Glomerular visceral epithelial cell (primary cell): ENCODE measurements around the gene GABBR2.
A peak's percentile ranks its signal among the peaks of the same experiment; 100 is the strongest.

Experiments used
- DNase-seq: peaks from one replicate; pipeline ENCODE4 v3.0.0-alpha.2; 2016; ENCODE audit errors: extremely low spot score

The GABBR2 gene

DNA sequence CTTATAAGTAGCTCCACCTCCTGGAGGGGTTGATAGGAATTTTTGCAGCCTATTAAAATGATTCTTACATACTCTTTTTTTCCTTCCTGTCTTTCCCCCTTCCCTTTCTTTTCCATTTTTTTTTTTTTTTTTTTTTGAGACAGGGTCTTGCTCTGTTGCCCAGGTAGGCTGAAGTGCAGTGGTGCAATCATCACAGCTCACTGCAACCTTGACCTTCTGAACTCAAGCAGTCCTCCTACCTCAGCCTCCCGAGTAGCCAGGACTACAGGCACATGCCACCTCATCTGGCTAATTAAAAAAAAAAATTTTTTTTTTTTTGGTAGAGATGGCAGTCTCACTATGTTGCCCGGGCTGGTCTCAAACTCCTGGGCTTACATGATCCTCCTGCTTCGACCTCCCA, 448.9 kb downstream of the GABBR2 start:
- DNase-seq = no peak

DNA sequence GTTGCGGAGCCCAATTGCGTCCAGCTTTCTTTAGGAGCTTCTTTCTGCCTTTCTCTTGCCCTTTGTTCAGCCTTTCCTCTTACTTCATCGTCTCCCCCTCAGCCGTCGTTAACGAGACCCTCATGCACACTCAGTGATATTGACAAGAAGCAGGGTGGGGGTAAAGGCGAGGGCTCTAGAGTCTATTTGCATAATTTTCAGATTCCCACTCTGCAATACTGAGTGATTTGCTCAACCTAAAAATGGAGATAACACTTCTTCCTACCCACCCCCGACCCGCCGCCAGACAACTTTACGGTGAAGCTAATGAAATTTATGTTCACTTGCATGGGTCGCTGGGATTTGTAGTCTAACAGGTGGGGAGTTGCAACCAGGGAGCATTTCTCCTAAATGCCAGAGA, 452.0 kb downstream of the GABBR2 start:
- DNase-seq = no peak

DNA sequence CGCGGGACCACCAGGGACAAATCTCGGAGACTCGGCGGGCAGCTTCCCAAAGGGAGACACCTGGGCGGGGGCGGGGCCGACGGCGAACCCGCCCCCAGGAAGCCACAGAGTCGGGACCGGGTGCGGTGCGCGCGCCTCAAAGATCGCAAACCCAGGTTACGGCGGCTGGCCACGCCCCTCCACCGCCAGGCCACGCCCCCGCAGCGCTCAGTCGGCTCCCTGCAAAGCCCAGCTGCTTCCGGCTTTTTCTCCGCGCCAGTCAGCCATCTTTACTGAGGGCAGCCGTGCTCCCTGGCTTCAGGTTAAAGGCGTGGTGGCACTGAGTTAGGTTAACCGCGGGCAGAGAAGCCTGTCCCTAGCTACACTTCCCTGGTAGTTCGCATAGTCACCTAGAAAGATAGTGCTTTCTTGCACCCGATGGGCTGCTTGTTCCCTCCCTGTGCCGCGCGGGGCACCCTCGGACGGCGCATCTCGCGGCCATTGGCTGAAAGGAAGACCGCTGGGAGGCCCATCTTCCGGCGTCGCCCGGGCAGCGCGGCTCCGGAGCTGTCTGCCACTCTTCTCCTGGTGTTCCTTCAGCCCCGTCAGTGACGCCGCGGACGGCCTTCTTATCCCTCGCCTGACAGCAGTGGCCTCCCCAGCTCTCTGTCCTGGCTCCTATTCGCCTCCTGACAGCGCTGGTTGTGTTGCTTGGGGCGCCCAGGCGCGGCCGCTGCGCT, 453.0 kb downstream of the GABBR2 start, which contains the start of gene TBC1D2:
Gene TBC1D2, minus strand, starts transcription at position 72 of the 719 bp plus-strand sequence. CDS start 108 bp downstream, outside the sequence.
- DNase-seq = peak; percentile 97

DNA sequence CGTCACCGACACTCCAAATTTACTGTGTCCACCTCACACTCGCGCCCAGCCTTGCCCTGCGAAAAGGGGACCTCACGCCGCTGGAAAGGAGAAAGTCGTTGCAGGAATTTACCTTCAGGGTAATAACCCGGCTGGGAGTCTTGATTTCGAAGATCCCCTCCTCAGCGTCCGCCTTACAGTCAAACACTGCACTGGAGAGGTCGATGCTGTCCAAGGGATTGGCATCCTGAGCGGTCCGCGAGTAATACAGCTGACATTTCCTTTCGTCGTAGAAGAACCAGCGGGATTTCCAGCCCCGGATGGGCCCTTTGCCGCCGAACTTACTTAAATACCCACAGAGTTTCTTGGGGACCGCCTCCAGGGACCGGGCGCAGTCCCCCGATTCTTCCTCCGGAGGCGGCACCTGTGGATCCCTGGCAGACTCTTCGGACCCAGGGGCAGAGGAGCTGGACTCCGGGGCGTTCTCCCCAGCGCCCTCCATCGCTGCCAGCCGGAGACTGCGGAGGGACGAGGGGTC, 453.6 kb downstream of the GABBR2 start:
- DNase-seq = peak; percentile 57

DNA sequence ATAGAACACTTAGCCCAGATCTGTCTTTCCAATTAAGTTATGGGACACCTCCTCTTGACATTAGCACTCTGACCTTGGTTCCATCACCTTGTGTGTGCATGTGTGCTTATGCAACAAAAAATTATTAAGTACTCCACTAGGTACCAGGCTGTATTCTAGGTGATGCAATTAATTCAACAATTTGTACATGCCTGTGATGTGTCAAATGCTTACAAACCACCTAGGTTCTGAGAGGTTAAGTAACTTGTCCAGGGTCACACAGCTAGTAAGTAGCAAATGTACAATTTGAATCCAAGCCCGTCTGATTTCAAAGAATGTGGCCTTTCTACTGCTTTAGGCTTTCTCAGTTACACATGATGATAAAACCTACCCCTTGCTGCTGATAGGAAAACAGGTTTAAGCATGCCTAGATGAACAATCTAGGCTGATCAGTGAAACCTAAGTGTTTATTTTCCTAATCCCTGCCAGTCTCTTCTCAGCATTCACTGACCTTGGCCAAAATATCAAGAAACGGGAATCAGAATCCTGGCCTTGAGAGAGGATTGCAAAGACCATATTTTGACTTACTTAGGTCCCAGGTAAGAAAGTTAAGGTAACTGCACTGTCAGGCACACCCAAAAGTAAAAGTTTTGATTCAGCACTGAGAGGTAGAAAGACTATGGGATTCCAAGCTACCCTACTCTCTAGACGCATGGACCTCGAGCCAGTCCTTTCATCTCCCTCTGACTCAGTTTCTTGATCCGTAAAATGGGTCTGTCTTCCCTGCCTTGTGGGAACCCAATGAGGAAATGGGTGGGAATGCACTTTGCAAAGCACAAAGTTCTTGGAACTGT, 454.3 kb downstream of the GABBR2 start:
- DNase-seq = no peak

DNA sequence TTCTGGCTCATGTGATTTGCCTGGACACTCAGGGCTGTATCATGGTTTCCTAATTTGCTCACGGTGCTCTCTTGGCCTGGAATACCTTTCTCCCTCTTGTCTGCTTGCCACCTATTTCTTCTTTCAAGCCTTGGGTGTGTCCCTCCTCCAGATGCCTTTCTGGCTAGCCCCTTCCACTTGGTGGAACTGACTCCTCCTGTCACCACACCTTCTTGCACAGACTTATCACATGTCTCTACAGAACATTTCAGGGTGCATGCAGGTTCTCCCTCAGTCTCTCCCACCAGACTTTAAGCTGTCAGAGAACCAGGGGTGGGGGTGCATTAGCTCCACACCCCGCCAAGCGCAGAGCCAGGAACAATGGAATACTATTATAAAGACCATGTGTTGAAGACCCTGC, 455.2 kb downstream of the GABBR2 start:
- DNase-seq = no peak

DNA sequence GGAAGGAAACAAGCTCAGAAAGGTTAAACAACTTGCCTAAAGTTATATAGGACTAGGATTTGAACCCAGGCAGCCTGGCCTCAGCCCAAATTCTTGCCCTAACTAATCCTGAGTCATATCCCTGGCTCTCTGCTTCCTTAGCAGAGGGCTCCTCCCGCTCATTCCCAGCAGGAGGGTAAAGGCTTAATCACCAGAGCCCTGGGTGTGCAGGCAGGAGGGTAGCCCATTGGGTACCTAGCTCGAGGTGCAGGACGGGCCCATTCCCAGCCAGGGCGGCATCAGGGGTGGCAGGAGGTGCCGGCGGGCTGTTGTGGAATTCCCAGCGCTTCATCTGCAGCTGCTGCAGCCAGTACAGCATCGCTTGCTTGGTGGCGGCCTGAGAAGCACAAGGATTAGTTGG, 457.2 kb downstream of the GABBR2 start:
- peak; percentile 89 for DNase-seq

DNA sequence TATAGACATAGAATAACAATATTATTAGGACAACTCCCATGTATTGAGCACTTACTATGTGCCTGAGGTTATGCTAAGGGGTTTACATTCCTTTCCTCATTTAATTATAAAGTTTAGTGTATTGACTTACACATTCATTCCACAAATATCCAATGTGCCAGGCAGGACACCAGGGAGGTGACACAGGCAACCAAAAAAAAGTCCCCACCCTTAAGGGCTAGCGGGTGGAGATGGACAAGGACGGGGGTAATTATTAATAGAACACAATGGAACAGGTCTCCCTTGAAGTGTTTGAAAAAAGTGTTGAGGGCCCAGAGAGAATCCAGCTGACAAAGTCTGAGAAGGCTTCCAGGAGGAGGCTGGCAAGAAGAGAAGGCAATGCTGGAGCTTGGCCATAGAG, 459.0 kb downstream of the GABBR2 start:
- DNase-seq = no peak

DNA sequence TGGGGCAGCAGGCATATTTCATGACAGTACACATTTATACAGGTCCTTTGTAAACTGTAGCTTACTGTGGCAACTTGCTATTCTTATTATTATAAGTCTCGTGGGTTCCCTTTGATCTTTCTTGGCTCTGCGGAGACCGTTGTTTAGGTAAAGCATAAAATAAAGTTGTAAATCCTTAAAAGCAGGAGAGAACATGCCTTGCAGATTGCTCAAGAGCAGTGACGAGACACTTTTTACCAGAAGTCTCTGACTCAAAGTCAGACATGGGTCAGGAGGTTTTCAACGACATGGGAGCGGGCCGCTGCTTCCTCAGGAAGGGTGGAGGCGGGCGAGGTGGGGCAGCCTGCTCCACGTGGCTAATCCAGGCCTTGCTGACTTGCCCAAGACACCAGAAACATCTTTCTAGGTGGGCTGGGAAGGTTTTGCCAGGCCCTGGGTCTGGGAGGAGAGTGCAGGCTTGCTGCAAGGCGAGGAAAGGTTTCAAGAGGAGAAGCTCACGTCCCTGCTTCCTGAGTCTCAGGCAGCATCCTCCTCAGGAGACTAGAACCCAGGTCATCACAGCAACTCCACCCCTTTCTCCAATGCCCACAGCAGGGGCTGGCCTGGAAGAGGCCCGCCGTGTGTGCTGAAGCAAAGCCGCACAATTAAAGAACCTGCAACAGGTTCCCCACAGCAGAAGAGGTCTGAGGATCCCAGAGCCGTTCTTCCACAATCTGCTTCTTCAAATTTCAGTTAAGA, 459.8 kb downstream of the GABBR2 start:
- peak; percentile 85 for DNase-seq

DNA sequence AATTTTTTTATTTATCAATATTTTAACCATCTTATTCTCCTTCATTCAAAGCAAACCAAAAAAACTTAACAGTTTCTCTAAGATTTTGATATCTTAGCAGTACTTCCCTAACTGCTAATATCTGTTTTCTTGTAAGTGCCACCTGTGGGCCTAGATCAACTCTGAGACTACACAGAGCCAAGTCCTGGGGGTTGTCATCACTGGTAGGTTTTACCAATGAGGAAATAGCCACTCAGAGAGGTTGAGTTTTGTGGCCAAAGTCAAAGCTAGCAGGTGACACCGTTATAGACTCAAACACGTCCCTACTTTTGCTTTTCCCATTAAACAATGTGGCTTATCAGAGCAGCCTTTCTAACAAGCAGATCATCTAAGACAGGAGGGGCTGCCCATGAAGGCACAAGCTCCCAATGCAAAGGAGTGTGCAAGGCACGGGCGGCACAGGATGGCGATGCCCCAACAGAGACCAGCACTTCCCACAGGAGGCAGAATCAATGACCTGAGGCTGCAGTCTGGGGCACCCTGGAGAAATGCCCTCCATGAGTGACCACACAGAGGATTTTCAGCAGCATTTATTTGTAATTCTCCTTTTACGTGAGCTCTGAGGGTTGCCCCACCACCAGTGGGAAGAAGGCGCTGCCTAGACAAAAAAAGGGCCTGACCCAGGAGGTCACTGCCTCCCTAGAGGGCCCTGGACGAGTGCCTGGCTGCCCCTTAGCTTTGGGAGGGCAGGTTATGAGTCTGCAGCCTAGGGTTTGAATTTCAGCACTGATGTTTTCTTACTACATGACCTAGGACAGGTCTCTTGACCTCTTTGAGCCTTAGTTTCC, 460.7 kb downstream of the GABBR2 start:
- DNase-seq = no peak

DNA sequence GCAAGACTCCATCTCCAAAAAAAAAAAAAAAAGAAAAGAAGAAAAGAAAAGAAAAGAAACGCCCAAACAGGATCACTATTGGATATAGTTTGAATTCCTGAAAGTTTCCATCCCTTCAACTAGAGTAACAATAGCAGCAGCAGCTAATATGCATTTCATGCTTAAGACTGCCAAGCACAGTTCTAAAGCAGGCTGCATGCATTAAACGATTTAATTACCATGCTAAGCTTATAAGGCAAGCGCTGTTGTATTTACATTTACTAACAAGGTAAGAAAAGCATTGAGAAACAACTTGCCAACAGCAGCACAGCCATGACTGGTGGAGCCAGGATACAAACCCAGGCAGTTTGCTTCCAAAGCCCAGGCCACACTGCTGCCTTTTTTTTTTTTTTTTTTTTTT, 466.3 kb downstream of the GABBR2 start:
- no peak for DNase-seq

DNA sequence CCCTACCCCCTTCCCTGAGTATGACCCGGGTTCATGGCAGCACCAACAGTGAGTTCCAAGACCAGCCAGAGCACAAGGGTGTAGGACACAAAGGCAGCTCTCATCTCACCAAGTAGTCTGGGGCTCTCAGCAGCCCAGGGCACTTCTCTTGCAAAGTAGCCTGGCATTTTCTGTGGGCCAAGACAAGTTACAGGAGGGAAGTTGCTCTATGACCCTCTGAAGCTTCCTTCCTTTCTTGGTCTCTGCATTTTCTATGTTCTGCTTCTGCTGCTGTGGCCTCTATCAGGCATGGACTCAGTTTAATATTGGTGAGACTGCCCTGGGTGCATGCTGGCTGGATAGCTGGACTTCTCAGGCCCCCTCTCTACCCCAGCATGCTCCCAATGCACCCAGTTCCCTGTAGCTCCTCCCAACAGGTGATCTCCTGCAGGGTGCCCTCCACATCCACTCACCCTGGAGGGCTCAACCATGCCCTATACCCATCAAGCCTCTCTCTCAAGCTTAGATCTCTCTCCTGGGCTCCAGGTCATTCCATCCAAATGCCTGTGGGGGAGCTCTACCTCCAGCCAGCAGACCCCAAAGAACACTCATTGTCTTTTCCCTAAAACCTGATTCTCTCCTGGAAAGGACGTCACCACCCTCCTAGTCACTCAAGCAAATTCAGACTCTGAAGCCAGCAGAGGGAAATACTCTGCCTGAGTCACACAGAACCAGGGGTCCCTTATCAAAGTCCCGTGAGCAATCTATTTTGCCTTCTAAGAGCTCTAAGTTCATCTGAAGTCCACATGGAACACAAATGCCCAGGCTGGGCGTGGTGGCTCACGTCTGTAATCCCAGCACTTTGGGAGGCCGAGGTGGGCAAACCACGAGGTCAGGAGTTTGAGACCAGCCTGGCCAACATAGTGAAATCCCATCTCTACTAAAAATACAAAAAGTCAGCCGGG, 467.1 kb downstream of the GABBR2 start:
- DNase-seq = no peak

DNA sequence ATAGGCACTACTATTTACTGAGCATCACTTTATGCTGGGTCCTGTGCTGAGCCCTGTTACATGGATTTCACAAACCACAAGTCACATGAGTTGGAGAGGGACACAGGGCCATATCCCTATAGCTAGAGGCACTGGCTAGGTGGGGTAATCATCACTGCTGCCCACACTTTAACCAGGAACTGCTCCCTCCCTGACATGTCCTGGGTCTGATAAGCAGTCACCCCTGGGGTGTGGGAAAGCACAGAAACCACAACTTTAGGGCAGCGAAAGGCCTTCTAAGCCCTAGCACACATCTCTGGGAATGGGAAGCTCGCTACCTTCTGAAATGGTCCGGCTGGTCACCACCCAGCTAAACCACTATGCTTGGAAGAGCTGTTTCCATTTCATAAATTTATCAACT, 468.3 kb downstream of the GABBR2 start:
- no peak for DNase-seq
